WI38 (cell line): ENCODE data around the gene C1QTNF3.
"Not testable (repeated sequence)": the region's sequence is repeated elsewhere in the genome, so short reads cannot be mapped to it uniquely, and the experiment has no call there.

Experiments
- H3K4me3 ChIP-seq: 2 replicates; pipeline ENCODE4 v1.5.1; 2011; ENCODE audit warnings: low read depth, mild to moderate bottlenecking, control low read depth, low read length
- TF ChIP-seq, protein P1 (sequence below): IDR thresholded peaks from 2 replicates; pipeline ENCODE4 v1.5.1; 2012; ENCODE audit warnings: low read depth, mild to moderate bottlenecking, control low read depth, low read length

Gene C1QTNF3

DNA sequence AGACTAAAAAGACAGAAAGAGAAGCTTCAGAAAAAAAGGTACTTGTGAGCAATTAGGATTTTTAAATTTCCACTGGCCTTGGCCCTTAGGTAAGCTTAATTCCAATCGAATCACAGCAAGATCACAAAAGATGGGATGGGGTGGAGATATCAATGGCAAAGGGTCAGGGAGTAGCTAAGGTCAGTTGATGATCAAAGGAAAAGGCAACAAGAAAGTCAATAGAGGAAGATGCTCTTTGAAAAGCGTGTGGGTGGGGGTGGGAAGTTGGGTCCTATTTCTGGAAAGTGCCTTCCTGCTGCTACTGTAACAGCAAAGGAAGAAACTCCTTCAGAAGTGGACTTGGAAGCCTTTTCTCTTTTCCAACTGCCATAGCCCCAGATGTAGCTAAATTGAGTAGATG is 7.3 kb downstream of the C1QTNF3 start:
- TF ChIP-seq, protein P1, sequence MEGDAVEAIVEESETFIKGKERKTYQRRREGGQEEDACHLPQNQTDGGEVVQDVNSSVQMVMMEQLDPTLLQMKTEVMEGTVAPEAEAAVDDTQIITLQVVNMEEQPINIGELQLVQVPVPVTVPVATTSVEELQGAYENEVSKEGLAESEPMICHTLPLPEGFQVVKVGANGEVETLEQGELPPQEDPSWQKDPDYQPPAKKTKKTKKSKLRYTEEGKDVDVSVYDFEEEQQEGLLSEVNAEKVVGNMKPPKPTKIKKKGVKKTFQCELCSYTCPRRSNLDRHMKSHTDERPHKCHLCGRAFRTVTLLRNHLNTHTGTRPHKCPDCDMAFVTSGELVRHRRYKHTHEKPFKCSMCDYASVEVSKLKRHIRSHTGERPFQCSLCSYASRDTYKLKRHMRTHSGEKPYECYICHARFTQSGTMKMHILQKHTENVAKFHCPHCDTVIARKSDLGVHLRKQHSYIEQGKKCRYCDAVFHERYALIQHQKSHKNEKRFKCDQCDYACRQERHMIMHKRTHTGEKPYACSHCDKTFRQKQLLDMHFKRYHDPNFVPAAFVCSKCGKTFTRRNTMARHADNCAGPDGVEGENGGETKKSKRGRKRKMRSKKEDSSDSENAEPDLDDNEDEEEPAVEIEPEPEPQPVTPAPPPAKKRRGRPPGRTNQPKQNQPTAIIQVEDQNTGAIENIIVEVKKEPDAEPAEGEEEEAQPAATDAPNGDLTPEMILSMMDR: no peak
- no peak overlapping the region for H3K4me3 ChIP-seq

GRCh38 chr5:34034534-34035327 is 8.3 kb downstream of the C1QTNF3 start:
- no peak overlapping the region for H3K4me3 ChIP-seq
- TF ChIP-seq, protein P1: no peak

GRCh38 chr5:34031966-34032365 is 11.0 kb downstream of the C1QTNF3 start:
- TF ChIP-seq, protein P1: no peak
- H3K4me3 ChIP-seq: no peak overlapping the region

GRCh38 chr5:34031117-34031516 is 11.9 kb downstream of the C1QTNF3 start:
- TF ChIP-seq, protein P1: no peak

GRCh38 chr5:34030585-34030984 is 12.4 kb downstream of the C1QTNF3 start:
- not testable (repeated sequence) for H3K4me3 ChIP-seq

More at GRCh38 chr5:34031117-34031516, 11.9 kb downstream of the C1QTNF3 start:
- H3K4me3 ChIP-seq: no peak overlapping the region

GRCh38 chr5:34030048-34030447 is 13.0 kb downstream of the C1QTNF3 start:
- TF ChIP-seq, protein P1: no peak
- no peak overlapping the region for H3K4me3 ChIP-seq

GRCh38 chr5:34028349-34028748 is 14.7 kb downstream of the C1QTNF3 start:
- H3K4me3 ChIP-seq: no peak overlapping the region
- TF ChIP-seq, protein P1: no peak
